GM06990 (cell line): Measurements from ENCODE around the gene SENP1.

ENCODE experiments used
- DNase-seq: peaks from one replicate; pipeline ENCODE4 v3.0.0-alpha.2; 2011; ENCODE audit not compliant: insufficient read length; ENCODE audit errors: extremely low read depth
- H3K27me3 ChIP-seq: replicated peaks from 2 replicates; pipeline ENCODE4 v1.6.0; 2011; ENCODE audit warnings: low read length; ENCODE audit not compliant: control insufficient read depth, insufficient read depth
- H3K36me3 ChIP-seq: 2 replicates; pipeline ENCODE4 v1.5.1; 2011; ENCODE audit warnings: low read length; ENCODE audit not compliant: control insufficient read depth, insufficient read depth
- H3K4me3 ChIP-seq: replicated peaks from 2 replicates; pipeline ENCODE4 v1.5.1; 2011; ENCODE audit warnings: low read depth, mild to moderate bottlenecking, control low read depth, low read length
- TF ChIP-seq, protein P1 (sequence below): IDR thresholded peaks from 2 replicates; pipeline ENCODE4 v1.5.1; 2011; ENCODE audit warnings: low read length, control low read depth, mild to moderate bottlenecking, inconsistent platforms; ENCODE audit not compliant: insufficient read depth, poor library complexity, severe bottlenecking

The SENP1 gene

DNA sequence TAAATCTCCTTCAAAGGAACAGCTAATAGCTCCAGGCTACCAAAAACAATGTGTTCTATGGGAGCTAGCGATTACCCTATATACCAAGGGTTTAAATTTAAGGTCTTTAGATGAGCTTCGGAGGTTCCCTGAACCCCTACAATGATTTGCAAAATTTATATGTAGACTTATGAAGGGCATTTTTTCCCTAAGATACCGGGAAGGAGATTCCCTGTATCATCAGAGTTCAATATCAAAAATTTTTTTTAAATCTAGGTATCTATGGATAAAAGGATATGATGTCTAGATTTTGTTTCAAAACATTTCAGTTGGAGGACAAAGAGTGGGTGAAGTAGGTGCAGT lies 83.7 kb downstream of the SENP1 start:
- H3K4me3 ChIP-seq: no peak overlapping the region
- peaks cover 1% of the 10 kb centered on the region; the same call in 1 of the 2 replicates for H3K27me3 ChIP-seq
- TF ChIP-seq, protein P1, sequence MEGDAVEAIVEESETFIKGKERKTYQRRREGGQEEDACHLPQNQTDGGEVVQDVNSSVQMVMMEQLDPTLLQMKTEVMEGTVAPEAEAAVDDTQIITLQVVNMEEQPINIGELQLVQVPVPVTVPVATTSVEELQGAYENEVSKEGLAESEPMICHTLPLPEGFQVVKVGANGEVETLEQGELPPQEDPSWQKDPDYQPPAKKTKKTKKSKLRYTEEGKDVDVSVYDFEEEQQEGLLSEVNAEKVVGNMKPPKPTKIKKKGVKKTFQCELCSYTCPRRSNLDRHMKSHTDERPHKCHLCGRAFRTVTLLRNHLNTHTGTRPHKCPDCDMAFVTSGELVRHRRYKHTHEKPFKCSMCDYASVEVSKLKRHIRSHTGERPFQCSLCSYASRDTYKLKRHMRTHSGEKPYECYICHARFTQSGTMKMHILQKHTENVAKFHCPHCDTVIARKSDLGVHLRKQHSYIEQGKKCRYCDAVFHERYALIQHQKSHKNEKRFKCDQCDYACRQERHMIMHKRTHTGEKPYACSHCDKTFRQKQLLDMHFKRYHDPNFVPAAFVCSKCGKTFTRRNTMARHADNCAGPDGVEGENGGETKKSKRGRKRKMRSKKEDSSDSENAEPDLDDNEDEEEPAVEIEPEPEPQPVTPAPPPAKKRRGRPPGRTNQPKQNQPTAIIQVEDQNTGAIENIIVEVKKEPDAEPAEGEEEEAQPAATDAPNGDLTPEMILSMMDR: no peak
- DNase-seq: no peak
- no peaks in the 10 kb centered on the region for H3K36me3 ChIP-seq

DNA sequence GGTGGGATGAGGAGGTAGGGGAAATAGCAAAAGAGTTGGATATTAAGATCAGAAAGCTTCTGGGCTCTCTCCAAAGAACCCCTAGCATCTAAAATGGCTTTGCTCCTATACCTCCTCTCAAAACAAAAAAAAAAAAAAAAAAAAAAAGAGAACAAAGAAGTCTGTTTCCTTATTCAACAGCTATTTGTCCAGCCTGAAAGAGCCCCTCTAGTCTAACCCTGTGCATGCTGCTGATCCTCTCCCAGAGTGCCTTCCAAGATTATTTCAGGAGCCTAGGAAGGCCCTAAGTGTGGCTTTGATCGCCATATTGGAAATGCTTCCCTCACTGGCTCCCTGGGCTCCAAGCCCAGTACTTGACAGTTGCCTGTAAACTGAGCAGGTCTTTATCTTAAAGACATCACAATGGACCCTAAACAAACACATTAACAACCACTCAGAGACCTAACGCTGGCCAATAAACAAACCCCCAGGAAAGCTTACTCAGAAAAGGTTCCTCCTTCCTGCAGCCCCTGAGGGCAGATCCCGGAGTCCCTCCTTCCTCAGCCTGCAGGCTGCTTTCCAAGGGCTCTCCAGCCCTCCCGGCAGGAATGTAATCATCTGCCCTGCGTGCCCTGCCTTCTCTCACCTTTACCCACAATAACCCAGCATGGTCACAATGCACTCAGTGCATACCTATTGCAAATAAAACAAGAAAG lies 84.2 kb downstream of the SENP1 start:
- H3K36me3 ChIP-seq: no peaks in the 10 kb centered on the region
- peaks cover 1% of the 10 kb centered on the region; the same call in 1 of the 2 replicates for H3K27me3 ChIP-seq
- H3K4me3 ChIP-seq: no peak overlapping the region
- no peak for DNase-seq
- TF ChIP-seq, protein P1: no peak

DNA sequence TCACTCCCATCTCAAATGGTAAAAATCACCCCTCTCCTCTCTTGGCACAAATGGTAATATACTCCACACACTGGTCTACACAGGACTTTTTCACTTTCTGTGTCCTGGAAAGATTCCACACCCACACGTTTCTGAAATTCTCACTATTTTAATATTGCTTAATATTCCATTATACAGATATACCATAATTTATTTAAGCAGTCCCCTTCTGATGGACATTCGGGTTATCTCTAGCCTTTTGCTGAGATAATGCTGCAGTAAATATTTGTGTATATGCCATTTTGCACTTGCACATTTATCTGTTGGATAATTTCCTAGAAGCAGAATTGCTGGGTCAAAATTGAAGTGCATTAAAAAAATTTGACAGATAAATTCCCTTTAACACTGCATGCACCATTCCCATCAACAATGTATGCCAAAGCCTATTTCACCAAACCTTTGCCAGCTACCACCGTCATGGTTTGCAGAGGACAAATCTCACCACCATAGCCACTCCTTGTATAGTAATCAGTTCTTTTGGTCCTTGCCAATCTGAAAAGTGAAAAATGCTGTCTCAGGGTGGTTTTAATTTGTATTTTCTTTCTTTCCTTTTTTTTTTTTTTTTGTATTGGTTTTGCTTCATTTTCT lies 86.1 kb downstream of the SENP1 start:
- Histone ChIP-seq H3K27me3 (peaks cover 1% of the 10 kb centered on the region; the same call in 1 of the 2 replicates), H3K36me3 (no peaks in the 10 kb centered on the region), H3K4me3 (no peak overlapping the region)
- TF ChIP-seq, protein P1: no peak
- no peak for DNase-seq

DNA sequence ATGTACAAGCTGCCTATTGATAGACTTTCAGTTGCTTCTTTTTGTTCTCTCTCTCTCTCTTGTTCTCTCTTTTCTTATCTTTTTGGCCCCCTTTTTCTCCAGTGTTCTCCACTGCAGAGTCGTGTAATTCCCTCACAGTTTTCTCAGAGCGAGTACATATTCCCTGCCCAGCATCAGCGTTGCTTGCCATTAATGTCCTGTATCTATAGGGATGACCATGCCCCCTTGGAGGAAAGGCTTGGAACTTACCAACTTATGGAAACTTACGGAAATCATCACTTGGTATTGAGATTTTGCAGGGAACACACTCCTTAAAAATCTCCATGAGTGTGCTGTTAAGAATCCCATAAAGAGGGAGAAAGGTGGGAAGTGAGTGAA lies 87.3 kb downstream of the SENP1 start:
- no peak for DNase-seq
- Histone ChIP-seq H3K4me3 (no peak overlapping the region), H3K36me3 (no peaks in the 10 kb centered on the region), H3K27me3 (peaks cover 3% of the 10 kb centered on the region; the same call in 1 of the 2 replicates)
- TF ChIP-seq, protein P1: no peak

DNA sequence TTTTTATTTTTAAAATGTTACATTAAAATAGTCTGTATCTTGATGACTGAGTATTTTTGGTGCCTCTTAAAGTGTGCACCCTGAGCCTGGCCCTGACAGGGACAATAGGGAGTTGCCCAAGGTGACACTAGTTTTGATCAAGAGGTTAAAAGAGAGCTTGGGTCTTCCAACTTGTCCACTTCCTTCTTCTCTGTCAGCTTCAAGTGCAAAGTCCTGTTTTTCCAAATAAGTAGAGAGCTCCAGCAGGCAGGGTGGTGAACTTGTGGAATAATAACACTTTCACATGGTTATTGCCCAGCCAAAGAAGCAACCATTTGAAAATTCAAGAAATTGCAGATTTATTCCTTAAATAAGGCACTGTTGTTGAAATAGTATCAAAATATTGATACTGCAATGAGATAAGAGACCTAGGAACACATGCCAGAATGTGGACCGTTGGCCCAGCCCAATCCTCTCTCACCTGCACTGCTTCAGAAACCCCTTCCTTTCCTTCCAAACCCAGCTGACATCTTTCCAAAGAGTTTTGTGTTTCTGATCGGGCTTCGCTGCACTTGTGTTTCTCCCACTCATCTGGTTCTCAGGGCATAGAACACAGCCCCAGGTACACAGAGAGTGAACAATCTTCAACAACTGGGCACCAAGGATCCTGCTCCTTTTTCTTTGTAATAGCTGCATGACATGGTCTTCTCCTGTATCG lies 87.8 kb downstream of the SENP1 start:
- Histone ChIP-seq H3K27me3 (peaks cover 3% of the 10 kb centered on the region), H3K36me3 (no peaks in the 10 kb centered on the region), H3K4me3 (no peak overlapping the region)
- no peak for DNase-seq
- TF ChIP-seq, protein P1: no peak
